ENCODE measurements around the gene USP35.

The USP35 gene

GRCh38 chr11:78195917-78196560 is 7.3 kb downstream of the USP35 start:
- no peak for DNase-seq (ENCODE audit: low read depth in 2 of 3, low spot score in 2 of 3)

GRCh38 chr11:78196661-78197091 is 8.0 kb downstream of the USP35 start:
- DNase-seq (ENCODE audit: low read depth in 2 of 3, low spot score in 2 of 3), result no peak

DNA sequence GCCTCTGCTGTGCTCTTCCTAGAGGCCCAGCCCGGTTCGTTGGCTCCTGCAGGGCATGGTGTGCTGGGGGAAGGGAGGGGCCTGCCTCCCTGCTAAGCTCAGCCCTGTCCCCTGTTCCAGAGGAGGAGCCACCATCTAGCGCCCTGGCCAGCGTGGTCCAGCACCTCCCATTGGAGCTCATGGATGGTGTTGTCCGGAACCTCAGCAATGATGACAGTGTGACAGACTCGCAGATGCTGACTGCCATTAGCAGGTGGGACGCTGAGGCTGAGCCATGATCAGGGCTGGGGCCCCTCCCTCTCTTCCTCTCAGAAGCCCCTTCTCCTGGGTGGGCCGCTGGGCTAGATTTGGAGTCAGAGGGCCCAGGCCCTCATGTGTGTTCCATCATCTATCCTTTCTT is 9.1 kb downstream of the USP35 start:
- DNase-seq (ENCODE audit: low read depth in 2 of 3, low spot score in 2 of 3), result no peak

DNA sequence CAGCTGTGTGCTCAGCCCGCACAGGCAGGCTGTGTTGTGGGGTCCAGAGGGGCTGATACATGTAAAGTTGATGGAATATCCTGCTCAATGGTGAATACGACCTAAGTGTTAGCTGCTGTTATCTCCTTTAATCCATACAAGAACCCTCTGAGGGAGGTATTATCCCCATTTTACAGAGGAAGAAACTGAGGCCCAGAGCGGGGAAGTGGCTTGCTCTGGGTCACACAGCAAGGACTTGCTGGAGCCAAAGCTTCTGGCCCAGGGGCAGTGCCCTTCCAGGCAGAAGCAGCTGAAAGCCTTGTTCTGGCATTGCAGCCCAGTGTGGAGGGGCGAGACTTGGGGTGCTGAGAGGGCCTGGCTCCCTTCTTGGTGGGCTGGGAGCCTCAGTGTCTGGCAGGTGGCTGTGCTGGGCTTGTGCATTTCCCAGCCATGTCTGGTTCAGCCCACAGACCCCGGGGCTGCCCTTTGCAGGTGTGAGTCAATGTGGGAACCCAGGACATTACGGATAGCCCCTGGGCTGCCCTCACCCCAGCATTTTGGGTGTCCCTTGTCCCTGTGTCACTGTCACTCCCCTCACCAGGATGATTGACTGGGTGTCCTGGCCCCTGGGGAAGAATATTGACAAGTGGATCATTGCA is 10.4 kb downstream of the USP35 start:
- DNase-seq (ENCODE audit: low read depth in 2 of 3, low spot score in 2 of 3), result no peak

DNA sequence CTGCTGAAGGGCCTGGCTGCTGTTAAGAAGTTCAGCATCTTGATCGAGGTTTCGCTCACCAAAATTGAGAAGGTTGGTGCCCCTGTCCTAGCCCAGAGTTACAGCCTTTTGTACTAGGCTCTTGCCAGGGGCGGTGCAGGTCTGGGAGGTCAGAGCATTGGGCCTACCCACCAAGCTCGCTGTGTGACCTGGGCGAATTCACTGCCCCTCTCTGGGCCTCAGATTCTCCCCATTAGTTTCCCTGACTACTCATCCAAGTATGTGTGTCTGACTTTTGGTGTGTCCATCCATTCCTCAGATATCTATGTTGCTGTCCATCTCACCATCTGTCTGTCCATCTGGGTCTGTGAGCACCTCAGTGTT is 10.9 kb downstream of the USP35 start:
- DNase-seq (ENCODE audit: low read depth in 2 of 3, low spot score in 2 of 3), result no peak

GRCh38 chr11:78200061-78200460 is 11.3 kb downstream of the USP35 start:
- no peak for DNase-seq (ENCODE audit: low read depth in 2 of 3, low spot score in 2 of 3)

DNA sequence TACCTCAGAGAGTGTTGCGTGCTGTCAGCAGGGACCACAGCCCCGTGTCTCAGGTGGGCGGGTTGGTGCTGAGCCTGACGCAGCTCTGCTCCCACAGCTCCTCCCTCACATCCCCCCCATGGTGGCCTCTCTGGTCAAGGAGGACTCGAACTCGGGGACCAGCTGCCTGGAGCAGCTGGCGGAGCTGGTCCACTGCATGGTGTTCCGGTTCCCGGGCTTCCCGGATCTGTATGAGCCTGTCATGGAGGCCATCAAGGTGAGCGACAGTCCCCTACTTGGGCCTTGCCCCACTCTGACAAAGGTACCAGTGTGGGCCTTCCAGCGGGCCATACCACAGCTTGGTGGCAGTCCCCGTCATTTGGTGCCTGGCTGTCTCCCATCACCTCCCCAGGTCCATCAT is 11.8 kb downstream of the USP35 start:
- DNase-seq (ENCODE audit: low read depth in 2 of 3, low spot score in 2 of 3), result no peak

DNA sequence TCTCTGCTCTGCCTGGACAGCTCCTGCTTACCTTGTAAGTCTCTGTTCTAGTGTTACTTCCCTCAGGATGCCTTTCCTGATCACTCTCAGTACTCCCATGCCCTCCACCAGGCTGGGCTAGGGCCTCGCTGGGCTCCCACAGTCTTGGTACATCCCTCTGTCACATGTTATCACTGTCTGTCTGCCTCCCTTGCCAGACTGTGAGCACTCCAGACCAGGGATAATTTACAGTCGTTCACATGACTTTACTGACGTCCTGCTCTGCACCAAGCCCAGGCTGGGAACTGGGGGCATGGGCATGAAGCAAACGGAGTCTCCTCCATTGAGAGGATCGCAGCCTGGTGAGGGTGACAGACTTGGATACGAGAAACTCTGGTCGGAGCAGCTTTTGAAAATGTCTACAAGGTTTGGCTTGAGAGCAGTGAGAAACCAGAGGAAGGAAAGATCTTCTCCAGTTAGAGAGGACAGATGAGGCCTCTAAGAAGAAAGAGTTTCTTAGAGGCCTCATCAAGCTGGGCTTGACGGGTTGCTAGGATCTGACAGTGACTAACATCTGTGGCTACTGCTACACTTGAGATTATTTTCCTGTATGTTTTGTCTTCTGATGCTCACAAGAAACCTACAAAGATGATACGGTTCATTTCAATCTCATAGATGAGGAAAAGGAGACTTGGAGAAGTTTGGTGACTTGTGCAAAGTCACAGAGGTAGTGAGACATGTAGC is 12.5 kb downstream of the USP35 start:
- no peak for DNase-seq (ENCODE audit: low read depth in 2 of 3, low spot score in 2 of 3)

GRCh38 chr11:78202733-78203167 is 14.0 kb downstream of the USP35 start:
- DNase-seq (ENCODE audit: low read depth in 2 of 3, low spot score in 2 of 3), result peak in 1 of 3 experiments; percentile 20

GRCh38 chr11:78203184-78203583 is 14.5 kb downstream of the USP35 start:
- no peak for DNase-seq (ENCODE audit: low read depth in 2 of 3, low spot score in 2 of 3)

DNA sequence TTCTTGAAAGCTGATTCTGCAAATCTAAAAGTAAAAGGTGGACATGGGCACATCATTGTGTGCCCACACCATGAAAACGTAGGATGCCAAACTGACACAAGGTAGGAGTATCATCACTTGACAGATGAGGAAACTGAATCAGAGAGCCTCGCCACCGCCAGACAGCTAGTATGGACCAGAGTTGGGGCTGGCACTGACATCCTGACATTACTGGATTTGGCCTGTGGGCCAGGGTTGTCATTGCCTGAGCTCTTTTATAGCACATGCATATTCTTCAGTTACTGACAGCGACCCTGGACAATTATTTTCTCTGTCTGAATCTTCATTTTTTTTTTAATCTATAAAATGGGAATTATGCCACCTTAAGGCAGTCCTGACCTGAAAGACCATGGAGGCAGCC is 16.5 kb downstream of the USP35 start:
- no peak for DNase-seq (ENCODE audit: low read depth in 2 of 3, low spot score in 2 of 3)

DNA sequence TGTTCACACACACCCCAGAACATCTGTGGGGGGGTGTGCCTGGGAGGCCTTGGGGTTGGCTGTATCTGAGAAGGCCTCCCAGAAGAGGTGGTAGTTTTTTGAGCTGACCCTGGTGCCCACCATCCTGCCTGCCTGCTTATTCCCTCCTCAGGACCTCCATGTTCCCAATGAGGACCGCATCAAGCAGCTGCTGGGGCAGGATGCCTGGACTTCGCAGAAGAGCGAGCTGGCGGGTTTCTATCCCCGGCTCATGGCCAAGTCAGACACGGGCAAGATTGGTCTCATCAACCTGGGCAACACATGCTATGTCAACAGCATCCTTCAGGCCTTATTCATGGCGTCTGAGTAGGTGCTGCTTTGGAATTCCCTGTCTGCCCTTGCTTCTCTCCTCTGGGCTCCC is 17.0 kb downstream of the USP35 start:
- DNase-seq (ENCODE audit: low read depth in 2 of 3, low spot score in 2 of 3), result no peak

DNA sequence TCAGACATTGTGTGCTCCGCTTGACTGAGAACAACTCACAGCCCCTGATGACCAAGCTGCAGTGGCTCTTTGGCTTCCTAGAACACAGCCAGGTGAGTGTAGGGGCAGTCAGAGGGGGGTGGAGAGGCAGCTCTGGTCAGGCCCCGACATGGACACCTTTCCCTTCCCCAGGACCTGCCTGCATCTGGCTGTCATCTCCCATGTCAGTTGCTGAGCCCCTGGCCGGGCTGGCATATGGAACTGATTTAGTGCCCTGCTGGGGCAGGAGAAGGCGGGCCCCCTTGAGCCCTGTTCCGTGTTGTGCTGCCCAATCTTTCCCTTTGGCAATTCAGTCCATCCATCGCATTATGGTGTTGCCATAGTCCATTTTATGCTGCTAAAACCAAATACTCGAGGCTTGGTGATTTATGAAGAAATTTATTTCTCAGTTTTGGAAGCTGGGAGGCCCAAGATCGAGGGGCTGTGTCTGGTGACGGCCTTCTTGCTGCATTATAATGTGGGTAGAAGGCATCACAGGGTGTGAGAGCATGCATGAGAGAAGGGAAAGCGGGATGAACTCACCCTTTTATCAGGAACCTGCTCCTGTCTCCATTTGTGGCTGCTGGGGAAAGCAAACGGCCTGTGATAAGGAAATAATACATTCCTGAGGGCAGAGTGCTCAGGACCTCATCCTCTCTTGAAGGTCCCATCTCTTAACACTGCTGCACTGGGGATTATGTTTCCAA is 19.0 kb downstream of the USP35 start:
- DNase-seq (ENCODE audit: low read depth in 2 of 3, low spot score in 2 of 3), result no peak

- no peak for DNase-seq (ENCODE audit: low read depth in 2 of 3, low spot score in 2 of 3)
Observed at GRCh38 chr11:78208257-78209165, 19.8 kb downstream of the USP35 start.

- DNase-seq (ENCODE audit: low read depth in 2 of 3, low spot score in 2 of 3), result no peak
Observed at GRCh38 chr11:78209478-78209877, 20.8 kb downstream of the USP35 start.

DNA sequence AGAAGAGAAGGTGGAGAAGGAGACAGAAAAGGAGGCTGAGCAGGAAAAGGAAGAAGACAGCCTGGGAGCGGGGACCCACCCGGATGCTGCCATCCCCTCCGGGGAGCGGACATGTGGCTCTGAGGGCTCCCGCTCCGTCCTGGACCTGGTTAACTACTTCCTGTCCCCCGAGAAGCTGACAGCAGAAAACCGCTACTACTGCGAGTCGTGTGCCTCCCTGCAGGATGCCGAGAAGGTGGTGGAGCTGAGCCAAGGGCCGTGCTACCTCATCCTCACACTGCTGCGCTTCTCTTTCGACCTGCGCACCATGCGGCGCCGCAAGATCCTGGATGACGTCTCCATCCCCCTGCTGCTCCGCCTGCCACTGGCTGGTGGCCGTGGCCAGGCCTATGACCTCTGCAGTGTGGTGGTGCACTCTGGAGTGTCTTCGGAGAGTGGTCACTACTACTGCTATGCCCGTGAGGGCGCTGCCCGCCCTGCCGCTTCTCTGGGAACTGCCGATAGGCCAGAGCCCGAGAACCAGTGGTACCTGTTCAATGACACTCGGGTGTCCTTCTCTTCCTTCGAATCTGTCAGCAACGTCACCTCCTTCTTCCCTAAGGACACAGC is 21.4 kb downstream of the USP35 start:
- DNase-seq (ENCODE audit: low read depth in 2 of 3, low spot score in 2 of 3), result no peak

DNA sequence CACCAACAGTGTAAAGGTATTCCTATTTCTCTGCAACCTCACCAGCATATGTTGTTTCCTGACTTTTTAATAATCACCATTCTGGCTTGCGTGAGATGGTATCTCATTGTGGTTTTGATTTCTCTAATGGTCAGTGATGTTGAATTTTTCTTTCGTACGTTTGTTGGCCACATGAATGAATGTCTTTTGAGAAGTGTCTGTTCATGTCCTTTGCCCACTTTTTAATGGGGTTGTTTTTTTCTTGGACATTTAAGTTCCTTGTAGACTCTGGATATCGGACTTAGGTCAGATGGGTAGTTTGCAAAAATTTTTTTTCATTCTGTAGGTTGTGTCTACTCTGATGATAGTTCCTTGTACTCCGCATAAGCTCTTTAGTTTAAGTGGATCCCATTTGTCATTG is 22.8 kb downstream of the USP35 start:
- no peak for DNase-seq (ENCODE audit: low read depth in 2 of 3, low spot score in 2 of 3)

DNA sequence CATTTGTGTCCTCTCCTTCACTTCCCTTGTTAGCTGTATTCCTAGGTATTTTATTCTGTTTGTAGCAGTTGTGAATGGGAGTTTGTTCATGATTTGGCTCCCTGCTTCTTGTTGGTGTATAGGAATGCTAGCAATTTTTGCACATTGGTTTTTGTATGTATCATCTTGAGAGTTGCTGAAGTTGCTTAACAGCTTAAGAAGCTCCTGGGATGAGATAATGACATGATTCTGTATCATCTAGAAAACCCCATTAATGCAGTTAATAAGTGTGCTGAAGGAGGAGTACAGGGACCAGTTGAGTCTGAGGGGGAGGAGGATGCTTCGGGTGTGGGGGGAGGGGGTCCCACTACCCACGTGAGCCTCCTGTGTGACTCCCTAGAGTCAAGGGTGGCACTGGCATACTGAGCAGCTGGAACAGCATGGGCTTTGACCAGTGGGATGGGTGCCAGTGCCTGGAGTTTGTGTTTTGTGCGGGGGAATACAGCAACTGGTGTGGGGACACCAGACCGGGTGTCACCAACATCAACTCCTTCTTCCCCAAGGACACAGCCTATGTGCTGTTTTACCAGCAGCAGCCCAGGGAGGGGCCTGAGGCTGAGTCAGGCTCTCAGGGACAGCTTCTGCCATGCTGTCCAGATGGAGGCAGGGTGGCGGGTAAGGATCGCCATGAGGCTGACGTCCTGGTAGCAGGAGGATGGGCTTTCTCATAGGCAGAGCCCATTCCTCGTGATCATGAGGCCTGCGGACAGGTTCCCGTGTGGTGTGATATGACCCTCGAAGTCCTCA is 24.1 kb downstream of the USP35 start:
- no peak for DNase-seq (ENCODE audit: low read depth in 2 of 3, low spot score in 2 of 3)

DNA sequence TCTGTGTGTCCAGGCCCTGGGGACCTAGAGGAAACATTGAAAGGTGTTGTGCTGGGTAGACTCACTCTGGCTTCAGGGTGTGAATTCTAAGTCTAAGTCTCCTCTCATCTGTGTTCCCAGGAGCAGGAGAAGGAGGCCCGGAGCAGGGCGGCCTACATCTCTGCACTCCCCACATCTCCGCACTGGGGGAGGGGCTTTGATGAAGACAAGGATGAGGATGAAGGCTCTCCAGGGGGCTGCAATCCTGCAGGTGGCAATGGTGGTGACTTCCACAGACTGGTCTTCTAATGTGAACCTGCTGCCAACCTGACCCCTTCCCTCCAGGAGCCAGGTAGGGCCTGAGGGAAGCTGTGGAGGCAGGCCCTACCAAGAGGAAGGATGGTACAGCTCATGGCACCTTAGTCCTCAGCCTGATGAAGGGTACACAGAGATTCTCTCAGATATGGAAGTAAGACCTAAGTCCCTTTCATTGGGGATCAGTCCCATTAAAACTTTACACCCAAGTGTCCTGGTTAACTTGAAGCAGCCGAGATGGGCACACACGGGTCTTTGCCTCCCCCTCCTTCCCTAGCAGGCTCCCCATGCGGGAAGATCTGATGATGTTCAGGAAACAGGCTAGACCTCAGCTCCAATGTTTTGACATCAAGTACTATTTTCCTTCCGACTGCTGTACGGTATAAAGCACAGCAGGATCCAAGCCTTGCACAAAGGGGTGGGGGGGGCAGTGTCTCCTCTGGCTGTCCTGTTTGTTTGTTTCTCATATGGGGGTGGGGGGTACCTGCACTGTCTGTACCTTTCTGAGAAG is 25.0 kb downstream of the USP35 start:
- DNase-seq (ENCODE audit: low read depth in 2 of 3, low spot score in 2 of 3), result no peak
